GM08714 (cell line): ENCODE results near the gene DUSP3.
A peak's percentile ranks its signal among the peaks of the same experiment; 100 is the strongest.

Source experiments
- H3K4me3 ChIP-seq: fragments of 200-500 bp; sonication (Bioruptor generic); 2 replicates; pipeline ENCODE4 v1.5.1; 2014; ENCODE audit warnings: mild to moderate bottlenecking, low read length, inconsistent platforms
- ZNF274 ChIP-seq: IDR thresholded peaks from 2 replicates; pipeline ENCODE4 v1.6.1; 2012; ENCODE audit warnings: mild to moderate bottlenecking, low read depth, low read length

The DUSP3 gene

GRCh38 chr17:43778337-43779144, at the start of gene DUSP3:
TSS of gene DUSP3 (minus strand) at chr17:43778977. CDS start at chr17:43778924, 53 bp downstream.
- H3K4me3 ChIP-seq = peak within 1 kb of the TSS; percentile 72
- TF ChIP-seq ZNF274 = no peak

GRCh38 chr17:43827596-43827995, 48.8 kb upstream of the DUSP3 start:
- no peak for TF ChIP-seq ZNF274

GRCh38 chr17:43826206-43826605, 47.4 kb upstream of the DUSP3 start:
- no peak overlapping the region for H3K4me3 ChIP-seq
- TF ChIP-seq ZNF274 = no peak

More at GRCh38 chr17:43827596-43827995, 48.8 kb upstream of the DUSP3 start:
- no peak overlapping the region for H3K4me3 ChIP-seq

GRCh38 chr17:43825567-43825966, 46.8 kb upstream of the DUSP3 start:
- no peak for TF ChIP-seq ZNF274
- no peak overlapping the region for H3K4me3 ChIP-seq

GRCh38 chr17:43823350-43824084, 44.7 kb upstream of the DUSP3 start:
- H3K4me3 ChIP-seq = no peak overlapping the region
- TF ChIP-seq ZNF274 = no peak

- no peak overlapping the region for H3K4me3 ChIP-seq
- TF ChIP-seq ZNF274 = no peak
These were observed 43.9 kb upstream of the DUSP3 start for GRCh38 chr17:43822570-43823190.

- no peak overlapping the region for H3K4me3 ChIP-seq
- TF ChIP-seq ZNF274 = no peak
These were observed 42.0 kb upstream of the DUSP3 start for GRCh38 chr17:43820759-43821158.

- TF ChIP-seq ZNF274 = no peak
- no peak overlapping the region for H3K4me3 ChIP-seq
These were observed 40.2 kb upstream of the DUSP3 start for GRCh38 chr17:43818966-43819365.

GRCh38 chr17:43817826-43818225, 39.0 kb upstream of the DUSP3 start:
- H3K4me3 ChIP-seq = no peak overlapping the region
- no peak for TF ChIP-seq ZNF274

GRCh38 chr17:43816336-43817320, 37.9 kb upstream of the DUSP3 start:
- H3K4me3 ChIP-seq = no peak overlapping the region
- no peak for TF ChIP-seq ZNF274

GRCh38 chr17:43814714-43815113, 35.9 kb upstream of the DUSP3 start:
- no peak for TF ChIP-seq ZNF274
- H3K4me3 ChIP-seq = no peak overlapping the region

GRCh38 chr17:43814026-43814425, 35.2 kb upstream of the DUSP3 start:
- no peak for TF ChIP-seq ZNF274
- no peak overlapping the region for H3K4me3 ChIP-seq

GRCh38 chr17:43813386-43813785, 34.6 kb upstream of the DUSP3 start:
- H3K4me3 ChIP-seq = no peak overlapping the region
- TF ChIP-seq ZNF274 = no peak
